Measurements from ENCODE around the gene PLEKHF1.

- no peak for TF ChIP-seq CTCF (IDR thresholded peaks at IDR 0.05)
- TF ChIP-seq POLR2A (IDR thresholded peaks at IDR 0.05), result no peak
Observed at GRCh38 chr19:29704562-29705558, 39.6 kb downstream of the PLEKHF1 start.
